ENCODE data around the gene AAGAB.

DNA sequence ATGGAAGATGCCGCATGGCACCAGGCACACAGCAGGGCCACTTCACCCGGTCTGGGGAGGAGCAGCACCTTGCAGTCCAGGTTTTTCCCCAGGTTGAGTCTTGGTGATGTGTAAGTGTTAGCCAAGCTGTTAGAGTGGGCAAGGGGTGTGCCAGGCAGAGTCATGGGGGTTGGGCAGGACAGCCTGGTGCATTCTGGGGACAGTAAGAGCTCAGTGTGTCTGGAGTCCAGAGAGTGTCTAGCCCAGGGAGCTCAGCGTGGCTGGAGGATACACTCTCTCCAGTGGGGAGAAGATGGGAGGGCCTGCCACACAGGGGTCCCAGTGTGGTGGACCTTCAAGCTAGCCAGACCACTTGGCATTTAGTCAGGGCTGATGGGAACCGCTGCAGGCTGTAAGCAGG, 87.4 kb downstream of the AAGAB start:
- TF ChIP-seq, protein P1, sequence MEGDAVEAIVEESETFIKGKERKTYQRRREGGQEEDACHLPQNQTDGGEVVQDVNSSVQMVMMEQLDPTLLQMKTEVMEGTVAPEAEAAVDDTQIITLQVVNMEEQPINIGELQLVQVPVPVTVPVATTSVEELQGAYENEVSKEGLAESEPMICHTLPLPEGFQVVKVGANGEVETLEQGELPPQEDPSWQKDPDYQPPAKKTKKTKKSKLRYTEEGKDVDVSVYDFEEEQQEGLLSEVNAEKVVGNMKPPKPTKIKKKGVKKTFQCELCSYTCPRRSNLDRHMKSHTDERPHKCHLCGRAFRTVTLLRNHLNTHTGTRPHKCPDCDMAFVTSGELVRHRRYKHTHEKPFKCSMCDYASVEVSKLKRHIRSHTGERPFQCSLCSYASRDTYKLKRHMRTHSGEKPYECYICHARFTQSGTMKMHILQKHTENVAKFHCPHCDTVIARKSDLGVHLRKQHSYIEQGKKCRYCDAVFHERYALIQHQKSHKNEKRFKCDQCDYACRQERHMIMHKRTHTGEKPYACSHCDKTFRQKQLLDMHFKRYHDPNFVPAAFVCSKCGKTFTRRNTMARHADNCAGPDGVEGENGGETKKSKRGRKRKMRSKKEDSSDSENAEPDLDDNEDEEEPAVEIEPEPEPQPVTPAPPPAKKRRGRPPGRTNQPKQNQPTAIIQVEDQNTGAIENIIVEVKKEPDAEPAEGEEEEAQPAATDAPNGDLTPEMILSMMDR (conservative IDR thresholded peaks at IDR 0.05 in 1 of 2, IDR thresholded peaks at IDR 0.05 in 1 of 2; ENCODE audit: low read depth in 1 of 2, low read length in 2 of 2), result no peak
- TF ChIP-seq EZH2 (IDR thresholded peaks at IDR 0.05; ENCODE audit: low read length, missing control alignments), result no peak

Measured in fibroblast of lung (primary cell).